Neural progenitor cell (in vitro differentiated cells): ENCODE data around the gene MAGI1.

ENCODE experiments used
- EZH2 ChIP-seq: fragments of 200-600 bp; sonication (generic); IDR thresholded peaks from 2 replicates; pipeline ENCODE4 v1.6.1; 2017; ENCODE audit warnings: antibody characterized with exemption, mild to moderate bottlenecking, moderate library complexity
- TF ChIP-seq, protein P1 (sequence below): fragments of 200-600 bp; sonication (generic); IDR thresholded peaks from 2 replicates; pipeline ENCODE4 v1.5.1; 2017; ENCODE audit warnings: antibody characterized with exemption, mild to moderate bottlenecking

DNA sequence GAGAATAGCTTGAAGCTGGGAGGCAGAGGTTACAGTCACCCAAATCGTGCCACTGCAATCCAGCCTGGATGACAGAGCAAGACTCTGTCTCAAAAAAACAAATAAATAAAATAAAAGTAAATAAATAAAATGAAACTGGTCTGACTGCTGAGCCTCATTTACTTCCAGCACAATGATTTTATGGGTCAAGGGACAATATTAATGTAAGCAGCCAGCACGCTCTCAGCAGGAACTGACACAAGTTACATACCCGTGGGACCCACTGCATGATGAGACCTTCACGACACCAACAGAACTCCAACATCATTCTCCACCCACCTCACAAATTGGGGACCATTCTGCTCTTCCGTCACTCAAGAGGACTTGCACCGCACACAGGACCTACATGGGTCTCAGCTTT lies 230.3 kb downstream of the MAGI1 start:
- TF ChIP-seq, protein P1, sequence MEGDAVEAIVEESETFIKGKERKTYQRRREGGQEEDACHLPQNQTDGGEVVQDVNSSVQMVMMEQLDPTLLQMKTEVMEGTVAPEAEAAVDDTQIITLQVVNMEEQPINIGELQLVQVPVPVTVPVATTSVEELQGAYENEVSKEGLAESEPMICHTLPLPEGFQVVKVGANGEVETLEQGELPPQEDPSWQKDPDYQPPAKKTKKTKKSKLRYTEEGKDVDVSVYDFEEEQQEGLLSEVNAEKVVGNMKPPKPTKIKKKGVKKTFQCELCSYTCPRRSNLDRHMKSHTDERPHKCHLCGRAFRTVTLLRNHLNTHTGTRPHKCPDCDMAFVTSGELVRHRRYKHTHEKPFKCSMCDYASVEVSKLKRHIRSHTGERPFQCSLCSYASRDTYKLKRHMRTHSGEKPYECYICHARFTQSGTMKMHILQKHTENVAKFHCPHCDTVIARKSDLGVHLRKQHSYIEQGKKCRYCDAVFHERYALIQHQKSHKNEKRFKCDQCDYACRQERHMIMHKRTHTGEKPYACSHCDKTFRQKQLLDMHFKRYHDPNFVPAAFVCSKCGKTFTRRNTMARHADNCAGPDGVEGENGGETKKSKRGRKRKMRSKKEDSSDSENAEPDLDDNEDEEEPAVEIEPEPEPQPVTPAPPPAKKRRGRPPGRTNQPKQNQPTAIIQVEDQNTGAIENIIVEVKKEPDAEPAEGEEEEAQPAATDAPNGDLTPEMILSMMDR: no peak
- TF ChIP-seq EZH2: no peak
